ENCODE data around the gene ZNF521.

The ZNF521 gene

GRCh38 chr18:25125680-25126079 is 226.3 kb downstream of the ZNF521 start:
- DNase-seq (ENCODE audit: low read depth), result no peak

DNA sequence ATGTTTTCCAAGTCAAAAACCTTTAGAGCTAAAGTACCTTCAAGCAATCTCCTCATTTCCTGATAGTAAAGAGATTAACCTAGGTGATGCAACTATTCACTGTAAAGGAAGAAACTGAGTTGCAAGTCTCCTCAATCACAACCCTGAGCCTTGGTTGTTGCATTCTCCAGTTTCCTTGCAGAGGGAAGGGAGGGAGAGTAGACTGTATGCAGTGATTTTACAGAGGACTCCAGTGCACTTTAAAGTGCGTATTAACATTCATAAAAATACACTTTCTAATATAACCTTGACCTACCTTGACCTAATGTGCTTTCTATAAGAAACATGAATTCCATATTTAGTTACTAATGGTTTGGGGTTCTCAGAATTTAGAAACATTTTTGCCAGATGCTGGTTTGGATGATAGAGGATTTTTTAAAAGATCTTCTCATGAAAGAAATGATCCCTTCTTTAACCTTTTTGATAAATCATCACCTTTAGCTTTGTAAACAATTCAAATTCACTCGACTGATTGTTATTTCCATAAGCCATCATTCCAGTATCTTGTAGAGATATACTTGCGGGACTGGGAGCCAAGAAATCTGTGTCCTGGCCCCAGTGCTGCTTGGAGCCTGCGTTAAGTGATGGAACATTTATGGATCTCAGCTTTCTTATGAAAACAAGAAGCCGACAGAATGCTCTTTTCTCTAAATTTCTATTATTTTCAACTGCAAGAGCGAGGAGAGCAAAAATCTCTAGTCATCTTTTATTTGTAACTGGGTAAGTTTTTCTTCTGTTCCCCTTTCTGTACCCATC is 228.3 kb downstream of the ZNF521 start:
- DNase-seq (ENCODE audit: low read depth), result no peak

GRCh38 chr18:25121442-25121841 is 230.5 kb downstream of the ZNF521 start:
- no peak for DNase-seq (ENCODE audit: low read depth)

GRCh38 chr18:25113566-25113965 is 238.4 kb downstream of the ZNF521 start:
- DNase-seq (ENCODE audit: low read depth), result no peak

GRCh38 chr18:25112821-25113434 is 239.0 kb downstream of the ZNF521 start:
- DNase-seq (ENCODE audit: low read depth), result no peak

DNA sequence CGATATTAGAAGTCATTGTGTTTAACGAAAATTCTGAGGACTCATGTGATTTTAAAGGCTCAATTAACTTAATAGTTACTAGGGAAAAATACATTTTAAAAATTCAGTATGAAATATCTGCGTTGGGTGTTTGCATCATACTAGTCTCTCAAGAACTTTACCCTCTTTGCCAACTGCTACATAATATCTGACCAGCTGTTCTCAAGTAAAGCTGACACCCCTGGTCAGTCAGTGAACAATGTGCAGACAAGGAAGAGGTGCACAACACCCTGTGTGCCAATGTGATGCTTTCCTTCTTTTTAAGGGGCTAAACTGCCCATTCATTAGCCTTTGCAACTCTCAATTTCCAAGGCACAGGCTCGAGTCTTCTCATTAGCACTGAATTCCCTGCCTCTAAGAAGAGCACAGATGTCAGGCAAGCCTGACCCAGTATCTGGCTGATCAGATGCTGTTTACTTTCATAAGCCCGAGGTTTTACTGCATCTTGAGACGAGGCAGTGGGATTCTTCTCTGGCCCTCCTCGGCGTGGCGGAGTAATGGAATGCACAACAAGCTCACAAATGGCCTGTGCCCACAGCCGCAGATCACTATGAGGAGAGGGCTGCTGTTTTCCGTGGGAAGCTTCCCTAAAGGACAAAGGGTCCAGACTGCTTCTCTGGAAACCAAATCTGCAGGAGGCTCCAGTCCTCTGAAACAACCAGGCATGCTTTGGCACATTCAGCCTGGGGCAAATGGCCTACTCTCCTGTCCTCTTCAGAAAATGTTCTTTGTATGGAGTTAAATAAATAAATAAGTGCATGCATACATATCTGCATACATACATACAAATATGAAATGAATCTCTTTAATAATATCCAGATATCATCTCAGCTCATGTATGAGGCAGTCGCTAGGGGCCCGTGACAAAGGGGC is 240.3 kb downstream of the ZNF521 start:
- no peak for DNase-seq (ENCODE audit: low read depth)

DNA sequence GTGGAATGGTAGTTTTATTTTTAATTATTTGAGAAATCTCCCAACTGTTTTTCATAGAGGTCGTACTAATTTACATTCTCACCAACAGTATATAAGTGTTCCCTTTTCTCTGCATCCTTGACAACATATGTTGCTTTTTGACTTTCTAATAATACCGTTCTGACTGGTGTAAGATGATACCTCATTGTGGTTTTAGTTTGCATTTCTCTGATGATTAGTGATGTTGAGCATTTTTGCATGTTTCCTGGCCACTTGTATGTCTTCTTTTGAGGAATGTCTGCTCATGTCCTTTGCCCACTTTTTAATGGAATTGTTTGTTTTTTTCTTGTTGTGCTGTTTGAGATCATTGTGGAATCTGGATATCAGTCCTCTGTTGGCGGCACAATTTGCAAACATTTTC is 242.5 kb downstream of the ZNF521 start:
- no peak for DNase-seq (ENCODE audit: low read depth)

- DNase-seq (ENCODE audit: low read depth), result no peak
These were observed 248.4 kb downstream of the ZNF521 start for GRCh38 chr18:25103468-25104155.

GRCh38 chr18:25102662-25103061 is 249.3 kb downstream of the ZNF521 start:
- peak; percentile 2 for DNase-seq (ENCODE audit: low read depth)

DNA sequence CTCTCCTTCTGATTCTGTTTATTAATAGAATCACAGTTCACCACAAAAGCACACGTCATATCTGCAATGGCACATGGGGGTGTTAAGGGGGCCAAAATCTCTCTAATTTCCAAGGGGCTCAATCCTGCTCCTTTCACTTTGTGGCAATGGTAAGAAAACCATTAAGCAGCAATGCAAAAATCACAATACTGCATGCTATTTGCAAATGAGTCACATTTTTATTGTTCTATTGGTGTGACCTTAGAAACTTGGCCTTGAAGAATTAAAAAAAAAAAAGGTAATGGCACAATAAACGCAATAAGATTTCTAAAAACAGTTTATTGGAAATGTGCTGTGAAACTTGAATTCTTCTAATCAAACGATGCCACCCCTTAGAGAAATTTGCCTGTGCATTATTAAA is 251.5 kb downstream of the ZNF521 start:
- DNase-seq (ENCODE audit: low read depth), result no peak

- DNase-seq (ENCODE audit: low read depth), result no peak
These were observed 252.1 kb downstream of the ZNF521 start for GRCh38 chr18:25099895-25100294.

- no peak for DNase-seq (ENCODE audit: low read depth)
These were observed 254.4 kb downstream of the ZNF521 start for GRCh38 chr18:25097569-25098056.

DNA sequence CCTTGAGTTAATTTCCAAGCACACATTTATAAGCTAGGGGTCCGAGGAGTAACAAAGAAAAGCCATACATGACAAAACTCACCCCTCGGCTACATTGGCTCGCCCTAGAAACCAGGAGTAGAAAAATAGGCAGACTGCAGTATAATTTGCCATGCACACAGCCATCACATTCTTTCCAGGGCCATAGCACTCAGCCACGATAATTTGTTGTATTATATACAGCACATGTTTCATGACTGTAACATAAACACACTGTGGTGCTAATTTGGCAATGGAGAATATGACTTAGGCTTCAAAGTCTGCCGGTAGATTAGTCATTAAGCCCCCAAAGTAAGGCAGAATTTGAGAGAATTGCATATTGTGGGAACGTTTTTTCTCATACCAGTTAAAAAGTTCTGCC is 254.9 kb downstream of the ZNF521 start:
- no peak for DNase-seq (ENCODE audit: low read depth)

DNA sequence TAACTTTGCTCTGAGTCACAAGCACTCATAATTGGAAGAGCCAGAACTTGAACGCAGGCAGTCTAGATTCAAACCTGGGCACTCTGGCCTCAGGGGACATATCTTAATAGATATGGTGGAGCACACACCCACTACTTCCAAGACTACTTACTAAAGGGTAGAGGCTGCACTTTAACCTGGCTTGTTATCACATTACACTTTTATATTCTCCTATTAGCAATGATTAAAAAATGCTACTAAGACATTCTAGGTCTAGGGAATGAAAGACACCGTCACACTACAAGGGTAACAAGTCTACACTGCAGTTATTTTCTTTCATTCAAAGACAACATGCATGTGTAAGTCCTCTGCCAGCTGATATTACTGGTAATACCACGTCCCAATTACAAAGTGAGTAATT is 258.8 kb downstream of the ZNF521 start:
- DNase-seq (ENCODE audit: low read depth), result no peak

GRCh38 chr18:25089470-25089869 is 262.5 kb downstream of the ZNF521 start:
- DNase-seq (ENCODE audit: low read depth), result no peak

DNA sequence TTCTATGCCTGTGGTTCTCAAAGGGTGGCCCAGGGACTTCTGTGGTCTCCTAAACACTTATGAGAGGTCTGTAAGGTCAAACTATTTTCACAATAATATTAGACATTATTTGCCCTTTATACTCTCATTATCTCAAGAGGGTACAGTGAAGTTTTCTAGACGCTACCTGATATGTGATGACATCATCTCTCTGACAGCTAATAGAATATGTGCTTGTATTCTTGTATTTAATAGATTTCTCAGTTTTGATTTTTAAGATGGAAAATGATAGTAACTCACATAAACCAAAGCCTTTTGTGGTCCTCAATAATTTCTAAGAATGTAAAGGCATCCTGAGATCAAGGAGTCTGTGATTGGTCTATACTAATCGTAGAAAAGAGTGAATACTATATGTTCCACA is 265.1 kb downstream of the ZNF521 start:
- DNase-seq (ENCODE audit: low read depth), result no peak

DNA sequence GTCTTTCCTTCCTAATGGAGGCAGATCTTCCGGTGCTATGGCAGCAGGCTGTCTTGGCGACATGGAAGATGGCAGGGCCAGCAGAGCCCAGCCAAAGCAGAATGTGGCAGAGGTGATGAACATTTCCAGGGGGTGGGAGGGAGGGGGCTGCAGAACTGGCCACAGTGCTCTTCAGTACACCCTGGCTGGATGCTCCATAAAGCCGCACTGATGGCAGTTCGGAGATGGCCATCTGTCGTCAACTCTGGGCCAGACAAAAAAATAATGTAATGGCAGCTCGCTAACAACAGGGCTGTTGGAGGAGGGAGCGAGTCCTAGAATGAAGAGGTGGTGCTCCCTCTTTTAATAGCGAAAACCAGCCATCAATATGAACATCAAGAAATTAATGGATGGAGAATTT is 271.0 kb downstream of the ZNF521 start:
- DNase-seq (ENCODE audit: low read depth), result no peak

DNA sequence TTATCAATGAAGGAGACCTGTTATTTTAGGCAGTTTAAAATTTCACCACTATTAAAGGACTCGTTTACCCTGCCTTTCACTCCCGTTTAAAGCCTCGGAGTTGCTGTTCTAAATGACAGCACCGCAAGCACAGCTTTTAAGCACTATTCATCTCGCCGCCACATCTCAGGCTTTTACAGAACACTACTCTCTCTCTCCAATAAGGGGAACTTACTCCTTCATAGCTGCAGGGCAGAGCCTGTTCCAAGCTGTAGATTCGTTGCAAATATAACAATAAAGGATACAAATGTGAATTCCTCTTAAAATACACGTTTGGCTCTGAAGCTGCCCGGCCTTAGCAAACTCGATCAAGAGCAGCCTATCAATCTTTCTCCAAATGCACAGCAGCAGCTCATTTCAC is 271.8 kb downstream of the ZNF521 start:
- no peak for DNase-seq (ENCODE audit: low read depth)

GRCh38 chr18:25077944-25078723 is 273.8 kb downstream of the ZNF521 start:
- no peak for DNase-seq (ENCODE audit: low read depth)

GRCh38 chr18:25077038-25077943 is 274.7 kb downstream of the ZNF521 start:
- no peak for DNase-seq (ENCODE audit: low read depth)
